ENCODE results near the gene UBXN11.
"Not testable (repeated sequence)": the region's sequence is repeated elsewhere in the genome, so short reads cannot be mapped to it uniquely, and the experiment has no call there.

Gene UBXN11

DNA sequence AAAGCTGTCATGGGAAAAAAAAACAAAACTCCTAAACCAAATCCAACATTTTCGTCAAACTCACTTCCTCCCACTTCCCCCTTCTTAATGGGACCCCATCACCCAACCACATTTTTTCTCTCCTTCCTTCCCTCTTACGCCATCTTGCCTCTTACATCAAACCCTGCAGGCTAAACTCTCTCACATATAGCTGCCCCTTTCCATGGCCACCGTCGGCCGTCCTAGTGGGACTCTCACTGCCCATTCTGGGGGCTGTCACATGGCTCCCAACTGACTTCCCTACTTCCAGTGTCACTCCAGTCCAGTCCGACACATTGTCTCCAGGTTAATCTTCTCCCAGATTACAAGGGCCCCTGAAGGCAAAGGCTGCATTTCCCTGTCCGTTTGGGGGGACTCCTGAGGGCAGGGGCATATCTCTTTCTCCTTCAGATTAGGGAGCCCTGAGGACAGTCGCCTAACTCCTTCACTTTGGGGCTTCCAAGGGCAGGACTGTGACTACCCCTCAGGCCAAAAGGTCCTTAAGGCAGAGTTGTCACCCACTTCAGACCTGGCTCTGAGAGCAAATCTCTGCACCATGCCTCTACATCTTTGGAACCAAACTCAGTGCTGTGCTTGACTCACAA is 658 bp downstream of the UBXN11 start:
- DNase-seq (ENCODE audit: low read depth), result no peak

DNA sequence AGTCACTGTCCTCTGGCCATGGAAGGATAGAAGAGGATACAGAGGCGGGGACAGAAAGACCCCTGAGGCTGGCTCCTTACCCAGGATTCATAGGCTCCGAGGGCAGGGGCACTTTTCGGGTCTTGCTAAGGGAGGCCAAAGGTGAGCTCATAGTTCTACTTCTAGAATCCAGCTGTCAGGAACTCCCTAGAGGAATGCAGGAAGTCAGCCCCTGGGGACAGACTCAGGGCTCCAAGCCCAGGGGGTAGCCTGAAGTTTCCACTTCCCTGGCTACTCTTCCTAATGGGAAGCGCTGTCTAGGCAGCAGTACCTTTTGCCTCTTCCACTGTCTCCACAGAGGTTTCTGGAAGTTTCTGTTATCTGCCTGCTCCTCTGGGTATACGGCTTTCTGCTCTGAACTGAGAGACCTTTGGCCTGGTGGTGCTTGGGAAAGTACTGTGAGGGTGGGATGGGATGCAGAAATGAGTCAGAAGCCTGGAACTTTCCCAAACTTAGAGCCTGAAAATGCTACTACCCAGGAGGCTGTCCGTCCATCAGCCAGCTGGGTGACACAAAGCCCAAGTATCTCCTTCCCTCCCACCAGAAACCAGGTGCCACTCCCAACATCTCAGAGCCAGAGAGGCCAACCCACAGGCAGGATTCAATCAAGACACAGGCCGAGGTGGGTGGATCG is 3.6 kb downstream of the UBXN11 start:
- peak; percentile 68 for DNase-seq (ENCODE audit: low read depth)

DNA sequence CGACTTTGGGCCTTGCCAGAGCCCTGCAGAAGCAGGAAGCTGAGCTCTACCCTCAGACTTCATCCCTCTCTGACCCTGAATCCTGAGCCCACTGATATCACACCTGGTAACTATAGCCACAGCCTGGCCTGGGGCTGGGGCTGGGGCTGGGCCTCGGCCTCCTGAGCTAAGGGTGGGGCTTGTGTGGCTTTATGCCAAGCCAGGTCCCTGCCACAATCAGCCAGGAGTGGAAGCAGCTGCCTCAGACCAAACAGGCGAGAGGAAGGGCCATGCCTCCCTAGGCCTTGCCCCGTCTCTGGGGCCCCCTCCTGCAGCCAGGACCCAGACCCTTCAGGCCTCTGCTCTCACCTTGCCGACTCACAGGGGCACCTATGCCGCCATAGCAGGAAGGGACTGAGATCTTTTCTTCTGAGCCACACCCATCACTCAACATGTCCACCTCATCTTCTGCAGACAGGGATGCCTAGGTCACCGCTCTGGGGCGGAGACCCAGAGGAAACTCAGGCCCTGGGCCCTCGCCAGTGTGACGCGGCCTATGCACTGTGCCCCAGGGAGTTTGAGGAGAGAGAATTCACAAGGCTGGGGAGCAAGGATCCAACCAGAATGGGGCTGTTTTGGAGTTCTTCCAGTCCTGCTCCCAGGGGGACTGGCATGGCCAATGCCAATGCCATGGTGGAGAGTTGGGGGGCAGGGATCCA is 5.7 kb downstream of the UBXN11 start:
- DNase-seq (ENCODE audit: low read depth), result no peak

DNA sequence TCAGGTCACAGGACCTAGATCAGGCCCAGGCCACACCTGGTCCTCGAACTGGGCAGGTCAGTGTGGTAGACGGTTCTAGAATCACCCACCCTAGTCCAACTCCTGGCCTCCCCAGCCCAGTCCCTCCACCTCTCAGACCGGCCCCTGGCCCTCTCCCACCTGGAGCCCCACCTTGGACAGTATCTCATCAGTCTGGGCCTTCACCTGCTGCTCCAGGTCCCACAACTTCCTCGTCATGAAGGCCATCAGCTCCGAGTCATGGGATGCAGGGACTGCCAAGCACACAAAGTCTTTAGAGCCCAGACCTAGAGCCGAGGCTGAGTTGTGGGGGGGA is 8.7 kb downstream of the UBXN11 start:
- no peak for DNase-seq (ENCODE audit: low read depth)

DNA sequence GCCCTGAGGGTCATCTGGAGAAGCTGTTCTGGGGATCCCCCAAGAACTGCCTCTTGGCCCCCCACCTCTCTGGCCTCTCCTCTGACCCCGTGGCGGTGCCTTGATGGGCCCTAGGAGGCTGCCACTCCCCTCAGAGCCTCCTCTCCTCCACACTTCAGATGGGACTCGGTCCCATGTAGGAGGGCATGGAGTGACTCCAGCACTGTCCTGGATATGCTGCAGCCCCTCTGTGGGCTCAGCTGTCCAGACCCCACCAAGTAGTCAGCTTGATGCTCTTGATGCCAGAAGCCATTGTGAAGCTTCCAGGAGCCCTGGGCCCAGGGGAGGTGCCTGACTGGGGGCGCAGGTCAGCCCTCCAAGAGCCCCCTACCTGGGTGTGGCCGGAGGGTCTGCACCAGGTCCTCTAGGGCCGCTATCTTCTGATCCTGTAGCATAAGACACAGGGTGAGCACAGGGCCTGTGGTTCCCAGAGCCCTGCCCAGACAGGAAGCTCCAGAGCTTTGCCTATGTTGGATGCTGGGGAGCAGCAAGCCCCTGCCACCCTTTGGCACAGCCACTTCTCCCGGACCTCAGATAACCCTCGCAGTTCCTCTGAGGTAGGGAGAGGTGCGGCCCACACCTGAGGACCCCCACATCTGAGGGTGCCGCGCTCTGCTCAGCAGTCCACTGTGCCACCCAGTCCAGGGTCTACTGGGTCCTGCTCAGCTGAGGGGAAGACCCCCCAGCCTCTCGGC is 9.2 kb downstream of the UBXN11 start:
- DNase-seq (ENCODE audit: low read depth), result no peak

DNA sequence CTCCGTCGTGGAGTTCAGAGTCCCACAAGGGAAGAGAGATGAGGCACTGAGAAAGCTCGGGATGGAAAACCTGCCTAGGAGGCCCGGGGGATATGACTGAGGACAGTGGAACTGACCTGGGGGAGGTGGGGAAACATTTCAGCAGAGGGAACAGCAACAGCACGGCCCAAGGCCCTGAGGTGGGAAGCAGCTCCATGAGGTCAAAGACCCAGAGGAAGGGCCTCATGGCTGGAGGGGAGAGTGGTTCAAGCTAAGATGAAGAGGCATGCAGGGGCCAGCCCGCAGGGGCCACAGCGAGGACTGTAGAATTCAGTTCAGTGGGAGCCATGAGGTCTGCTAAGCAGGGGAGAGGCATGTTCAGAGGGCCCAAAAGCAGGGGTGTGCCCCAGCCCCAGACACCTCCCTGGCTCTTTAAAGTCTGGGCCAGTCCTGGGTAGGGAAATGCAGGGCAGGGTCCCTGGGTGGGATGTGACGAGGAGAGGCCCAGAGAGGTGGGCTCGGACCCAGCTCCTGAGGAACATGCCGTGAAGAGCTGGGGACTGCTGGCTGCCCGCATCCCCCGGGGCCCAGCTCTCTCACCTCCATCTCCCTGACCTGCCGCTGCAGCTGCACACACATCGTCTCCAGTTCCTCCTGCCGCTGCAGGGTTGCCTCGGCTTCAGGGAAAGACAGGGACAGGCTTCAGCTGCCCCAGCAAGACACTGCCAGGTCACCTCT is 9.9 kb downstream of the UBXN11 start:
- DNase-seq (ENCODE audit: low read depth), result no peak

DNA sequence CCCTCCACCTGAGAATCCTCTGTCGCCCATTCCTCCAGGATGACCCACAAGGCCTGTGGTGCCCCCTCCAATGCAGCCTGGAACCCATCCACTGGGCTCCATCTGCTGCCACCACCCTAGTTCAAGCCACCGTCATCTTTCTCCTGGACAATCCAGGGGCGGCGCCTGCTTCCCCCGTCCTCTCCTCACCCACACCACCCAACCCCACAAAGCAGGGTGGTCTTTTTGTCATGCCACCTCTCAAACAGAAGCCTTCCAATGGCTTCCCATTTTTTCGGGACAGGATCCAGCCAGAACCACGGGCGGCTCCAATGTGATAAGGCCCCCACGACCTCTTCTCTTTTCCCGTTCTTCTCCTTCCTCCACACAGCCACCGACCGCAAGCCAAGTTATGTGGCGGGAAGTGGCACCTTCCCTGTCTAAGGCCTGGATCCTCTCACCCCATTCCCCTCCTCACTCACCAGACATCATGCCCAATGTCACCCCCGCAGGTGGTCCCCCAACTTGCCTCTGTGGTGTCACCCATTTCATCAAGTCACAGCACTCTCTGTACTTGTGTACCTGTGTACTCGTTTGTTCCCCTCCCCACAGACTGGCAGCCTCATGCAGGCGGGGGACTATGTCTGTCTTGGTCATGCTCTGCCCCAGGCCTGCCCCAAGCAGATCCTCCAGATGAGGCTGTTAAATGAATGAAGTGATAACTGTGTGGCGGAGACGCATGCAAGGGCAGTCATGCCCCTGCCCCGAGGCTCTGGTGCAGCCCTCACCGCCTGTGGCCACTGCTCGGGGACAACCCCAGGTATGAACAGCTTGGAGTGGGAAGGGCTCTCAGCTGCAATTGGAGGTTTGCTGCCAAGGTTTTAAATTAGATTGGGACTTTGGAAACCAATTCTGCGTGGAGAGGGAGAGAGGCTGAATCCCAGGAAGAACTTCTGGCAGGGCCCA is 11.0 kb downstream of the UBXN11 start:
- no peak for DNase-seq (ENCODE audit: low read depth)

DNA sequence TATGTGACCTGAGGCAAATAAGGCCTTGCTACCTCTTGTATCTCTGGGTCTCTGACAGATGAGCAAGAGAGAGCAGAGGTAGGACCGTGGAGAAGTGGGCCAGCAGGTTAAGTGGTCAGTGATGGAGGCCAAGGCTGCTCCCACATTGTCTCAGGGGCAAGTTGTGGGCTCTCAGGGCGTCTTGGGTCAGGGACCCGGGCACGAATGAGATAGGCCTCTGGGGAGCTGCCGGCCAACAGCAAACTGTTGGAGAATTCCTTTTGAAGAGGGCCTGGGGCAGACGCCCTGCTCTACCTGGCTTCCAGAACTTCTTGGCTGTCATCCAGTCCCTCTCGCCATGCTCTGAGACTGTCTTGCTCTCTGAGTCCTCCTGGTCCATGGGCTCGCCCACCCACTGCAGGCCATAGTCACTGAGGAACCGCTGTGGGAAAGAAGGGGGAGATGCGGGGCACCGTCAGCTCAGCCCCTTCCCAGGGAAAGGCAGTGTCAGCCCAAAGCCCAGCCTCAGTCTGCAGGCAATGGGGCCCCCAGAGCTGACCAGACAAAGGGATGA is 12.4 kb downstream of the UBXN11 start:
- no peak for DNase-seq (ENCODE audit: low read depth)

DNA sequence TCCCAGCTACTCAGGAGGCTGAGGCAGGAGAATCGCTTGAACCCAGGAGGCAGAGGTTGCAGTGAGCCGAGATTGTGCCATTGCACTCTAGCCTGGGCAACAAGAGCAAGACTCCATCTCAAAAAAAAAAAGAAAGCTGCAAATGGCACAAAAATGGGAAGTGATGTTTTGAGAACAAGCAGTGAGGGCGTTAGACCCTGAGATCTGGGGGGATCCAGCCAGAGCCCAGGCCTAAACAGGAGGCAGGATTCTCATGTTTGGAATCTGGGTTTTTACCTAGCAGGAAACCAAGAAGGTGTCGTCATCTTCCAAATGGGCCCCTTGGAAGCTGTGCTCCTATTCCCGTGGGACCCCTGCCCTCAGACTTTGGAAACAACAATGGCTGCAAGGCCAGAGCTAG is 13.7 kb downstream of the UBXN11 start:
- not testable (repeated sequence) for DNase-seq (ENCODE audit: low read depth)

DNA sequence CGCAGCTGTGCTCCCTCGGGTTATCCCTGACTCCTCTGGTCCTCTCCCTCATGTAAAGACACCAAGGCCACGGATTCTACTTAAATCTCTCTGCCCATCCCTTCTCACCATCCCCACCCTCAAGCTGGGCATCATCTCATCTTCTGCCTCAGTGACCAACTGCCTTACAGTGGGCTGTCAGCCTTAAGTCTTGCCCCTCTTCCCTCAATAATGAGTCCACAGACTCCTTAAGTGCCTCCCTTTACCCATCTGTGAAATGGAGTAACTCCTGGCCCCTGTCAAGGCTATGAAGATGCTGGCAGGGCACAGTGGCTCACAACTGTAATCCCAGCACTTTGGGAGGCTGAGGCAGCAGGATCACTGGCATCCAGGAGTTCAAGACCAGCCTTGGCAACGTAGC is 14.5 kb downstream of the UBXN11 start:
- no peak for DNase-seq (ENCODE audit: low read depth)

DNA sequence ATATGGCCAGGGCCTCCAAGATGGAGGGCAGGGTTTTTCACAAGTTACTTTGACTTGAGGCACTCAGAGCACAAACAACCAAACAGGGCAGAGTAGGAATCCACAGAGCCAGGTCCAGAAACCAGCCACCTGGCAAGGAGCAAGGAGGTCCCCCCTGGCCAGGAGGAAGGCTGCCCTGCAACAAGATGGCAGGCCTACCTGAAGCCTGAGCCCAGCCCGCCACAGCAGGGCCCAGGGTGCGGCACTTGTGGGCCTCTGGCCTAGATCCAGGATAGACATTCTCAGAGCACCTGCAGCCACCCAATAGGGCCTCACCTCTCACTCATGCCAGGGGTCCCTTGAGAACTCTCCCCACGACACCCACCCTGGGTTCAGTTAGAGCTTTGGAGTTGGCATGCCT is 15.0 kb downstream of the UBXN11 start:
- no peak for DNase-seq (ENCODE audit: low read depth)

DNA sequence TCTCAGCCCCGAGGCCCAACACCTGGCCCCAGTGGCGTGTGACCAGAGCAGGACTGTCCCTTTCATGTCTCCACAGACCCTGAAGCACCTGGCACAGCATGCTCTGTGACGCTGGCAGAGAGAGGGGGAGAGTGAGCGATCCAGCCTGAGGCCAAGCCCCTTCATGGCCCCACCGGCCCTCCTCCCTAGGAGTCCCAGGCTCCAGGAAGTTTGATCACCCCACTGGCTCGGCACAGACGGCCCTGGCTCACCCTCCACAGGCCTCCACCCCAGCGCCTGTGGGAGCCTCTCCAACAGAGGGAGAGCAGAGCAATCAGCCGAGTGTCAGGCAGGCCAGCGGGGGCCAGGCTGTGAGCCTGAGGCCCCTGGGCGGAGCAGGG is 15.6 kb downstream of the UBXN11 start:
- no peak for DNase-seq (ENCODE audit: low read depth)

DNA sequence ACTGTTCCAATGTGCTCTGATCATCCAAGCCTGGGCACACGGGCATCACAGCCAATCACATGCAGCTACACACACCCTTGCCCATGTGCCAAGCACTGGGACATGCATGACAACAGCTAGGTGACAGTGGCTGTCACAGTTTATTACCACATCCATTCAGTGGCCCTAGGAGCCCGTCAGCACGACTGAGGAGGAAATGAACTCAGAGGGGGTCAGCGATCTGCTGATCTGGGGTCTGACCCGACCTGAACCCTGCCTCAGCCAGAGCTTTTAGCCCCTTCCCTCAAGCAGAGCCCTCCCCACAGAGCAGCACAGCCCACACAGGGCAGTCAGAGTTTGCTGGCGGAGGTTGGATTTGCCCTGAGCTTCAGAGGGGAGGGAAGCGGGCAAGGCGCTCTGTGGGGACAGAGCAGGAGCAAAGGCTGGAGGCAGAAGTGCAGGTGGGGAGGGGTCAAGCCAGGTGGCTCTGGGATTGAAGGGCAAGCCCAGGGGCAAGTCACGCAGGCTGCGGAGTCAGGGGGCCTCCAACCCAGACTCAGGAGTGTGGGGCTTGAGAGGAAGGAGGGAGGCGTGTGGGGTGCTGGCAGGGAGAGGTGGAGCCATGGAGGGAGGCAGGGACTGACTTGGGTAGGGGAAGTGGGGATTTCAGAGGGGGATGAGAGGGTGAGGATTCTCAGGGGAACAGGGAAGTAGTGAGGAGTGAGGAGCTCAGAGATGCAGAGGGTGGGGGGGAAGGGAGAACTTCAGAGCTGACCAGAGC is 16.1 kb downstream of the UBXN11 start:
- no peak for DNase-seq (ENCODE audit: low read depth)

DNA sequence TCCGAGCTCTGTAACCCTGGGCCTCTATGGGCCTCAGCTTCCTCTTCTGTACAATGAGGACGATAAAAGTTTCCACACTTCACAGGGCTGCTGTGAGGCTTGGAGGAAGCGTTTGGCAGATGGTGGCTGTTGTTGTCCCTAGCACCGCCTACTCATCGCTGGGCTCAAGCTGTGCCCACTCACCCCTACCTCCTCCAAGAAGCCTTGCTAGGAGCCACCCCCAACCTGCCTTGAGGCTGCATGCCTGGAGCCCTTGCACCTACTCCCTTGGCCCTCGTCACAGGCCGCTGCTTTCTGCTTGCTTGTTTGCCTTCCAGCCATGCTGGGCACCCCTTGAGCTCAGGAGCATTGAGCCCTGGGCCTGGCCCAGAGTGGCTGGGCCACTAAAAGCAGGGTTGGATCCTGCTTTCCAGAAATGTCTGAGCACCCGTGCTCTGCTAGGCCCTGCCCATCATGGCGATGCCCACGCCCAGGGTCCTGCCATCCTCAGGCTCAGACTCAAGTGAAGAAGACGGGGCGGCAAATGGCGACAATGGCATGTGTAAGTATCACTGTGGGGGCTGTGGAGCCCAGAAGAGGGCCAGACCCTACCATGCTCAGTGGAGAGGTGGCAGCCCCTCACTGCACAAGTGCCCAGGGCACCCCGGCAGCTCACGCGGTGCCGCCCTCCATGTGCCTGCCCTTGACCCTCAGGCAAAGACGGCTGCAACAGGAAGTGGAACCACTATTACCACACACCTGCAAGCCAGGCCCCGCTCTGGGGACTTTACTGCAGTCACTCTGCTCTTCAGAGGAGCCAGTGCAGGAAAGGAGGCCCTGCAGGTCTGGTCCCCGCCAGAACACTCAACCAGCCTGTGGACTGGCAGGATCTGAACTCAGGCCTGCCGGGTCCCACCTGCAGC is 17.0 kb downstream of the UBXN11 start:
- DNase-seq (ENCODE audit: low read depth), result no peak

DNA sequence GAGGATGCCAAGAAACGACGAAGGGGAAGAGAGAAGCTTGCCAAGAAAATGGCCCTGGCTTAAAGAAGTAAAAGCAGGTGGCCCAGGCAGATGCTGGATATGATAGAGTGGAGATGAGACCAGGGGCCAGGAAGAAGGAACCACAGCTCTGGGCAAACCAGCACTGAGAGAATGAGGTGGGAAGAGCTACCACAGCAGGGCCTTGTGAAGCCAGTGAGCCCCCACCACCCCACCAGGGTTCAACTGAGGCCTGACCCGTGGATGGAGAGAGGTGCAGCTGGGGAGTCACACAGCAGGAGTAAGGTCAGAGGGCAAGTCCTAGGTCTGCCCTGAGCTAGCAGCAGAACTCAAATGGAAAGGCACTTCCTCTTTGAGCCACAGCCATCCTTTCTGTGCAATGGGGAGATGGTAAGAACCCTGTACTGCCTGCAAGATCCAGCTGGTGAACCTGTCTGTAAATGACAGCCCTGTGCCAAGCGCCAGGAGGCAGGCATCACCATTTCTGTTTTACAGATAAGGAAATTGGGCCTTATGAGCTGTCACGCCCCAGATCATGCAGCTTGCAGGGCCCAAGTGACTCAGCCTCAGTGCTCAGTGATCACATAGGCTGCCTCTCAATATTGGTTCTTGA is 18.0 kb downstream of the UBXN11 start:
- DNase-seq (ENCODE audit: low read depth), result no peak

DNA sequence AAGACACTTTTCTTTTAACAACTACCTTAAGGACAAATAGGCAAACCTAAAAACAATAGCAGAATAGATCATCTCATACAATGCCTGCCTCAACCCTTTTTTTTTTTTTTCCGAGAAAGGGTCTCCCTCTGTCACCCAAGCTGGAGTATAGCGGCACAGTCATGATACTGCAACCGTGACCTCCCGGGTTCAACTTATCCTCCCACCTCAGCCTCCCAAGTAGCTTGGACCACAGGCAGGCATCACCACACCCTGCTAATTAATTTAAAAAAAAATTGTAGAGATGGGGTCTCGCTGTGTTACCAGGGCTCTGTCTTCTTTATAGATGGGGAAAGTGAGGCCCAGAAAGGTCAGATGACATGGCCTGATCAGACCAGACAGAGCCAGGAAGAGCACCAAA is 18.6 kb downstream of the UBXN11 start:
- no peak for DNase-seq (ENCODE audit: low read depth)

DNA sequence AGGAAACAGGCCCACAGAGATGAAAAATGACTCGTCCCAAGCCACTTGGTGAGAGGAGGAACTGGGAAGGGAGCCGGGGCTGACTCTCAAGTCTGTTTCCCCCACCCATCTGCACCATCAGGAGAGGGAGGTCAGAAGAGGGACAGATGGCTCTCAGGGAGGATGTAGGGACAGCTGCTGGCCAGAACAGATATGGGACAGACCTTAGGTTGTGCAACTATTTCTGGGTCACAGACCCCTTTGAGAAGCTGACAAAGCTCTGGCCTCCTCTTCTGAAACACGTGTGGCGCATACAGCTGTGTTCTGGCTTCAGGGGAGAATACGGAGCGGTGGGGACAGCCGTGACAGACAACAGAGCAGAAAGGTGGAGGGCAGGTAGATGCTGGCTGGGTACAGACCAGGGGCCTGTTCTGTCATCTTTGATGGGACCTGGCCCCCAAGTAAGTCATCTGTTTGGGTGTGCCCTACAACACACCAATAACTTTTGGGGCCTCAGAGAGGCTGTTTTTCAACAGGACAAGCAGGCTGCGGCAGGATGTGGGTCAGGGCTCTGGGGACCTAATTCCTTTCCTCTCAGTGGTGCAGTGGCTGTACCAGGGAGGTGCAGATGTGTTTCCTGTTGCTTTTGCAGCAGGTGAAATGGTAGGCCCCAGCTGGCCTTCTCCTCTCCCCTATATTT is 19.3 kb downstream of the UBXN11 start:
- no peak for DNase-seq (ENCODE audit: low read depth)

DNA sequence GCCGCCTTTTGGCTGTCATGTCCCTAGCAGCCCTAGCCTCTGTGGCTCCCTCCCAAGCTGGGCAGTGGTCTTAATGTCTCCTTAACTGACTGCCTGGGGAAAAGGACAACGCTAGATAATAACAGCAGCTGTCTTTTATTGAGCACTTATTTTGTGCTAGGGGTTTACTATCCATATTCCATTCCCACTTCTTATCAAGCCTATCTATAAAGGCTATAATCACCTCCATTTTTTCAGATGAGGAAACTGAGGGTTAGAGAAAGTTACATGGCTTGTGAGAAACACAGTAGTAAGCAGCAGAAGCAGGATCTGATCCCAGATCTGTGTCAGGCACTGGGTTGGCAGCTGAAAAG is 20.4 kb downstream of the UBXN11 start:
- no peak for DNase-seq (ENCODE audit: low read depth)

Data from fibroblast of the conjunctiva (primary cell).